ENCODE measurements around the gene FGF22. TPM values are rescaled to one million over a fixed set of nuclear protein-coding genes. Genes with fewer than 3 reads are reported as not detected.

Gene FGF22
- total and polyA plus RNA-seq, 2 of the 13 experiments (the other 11 are each of a cell fraction or from before 2014, with no cell fraction given): 0.24 TPM; not detected in 1

DNA sequence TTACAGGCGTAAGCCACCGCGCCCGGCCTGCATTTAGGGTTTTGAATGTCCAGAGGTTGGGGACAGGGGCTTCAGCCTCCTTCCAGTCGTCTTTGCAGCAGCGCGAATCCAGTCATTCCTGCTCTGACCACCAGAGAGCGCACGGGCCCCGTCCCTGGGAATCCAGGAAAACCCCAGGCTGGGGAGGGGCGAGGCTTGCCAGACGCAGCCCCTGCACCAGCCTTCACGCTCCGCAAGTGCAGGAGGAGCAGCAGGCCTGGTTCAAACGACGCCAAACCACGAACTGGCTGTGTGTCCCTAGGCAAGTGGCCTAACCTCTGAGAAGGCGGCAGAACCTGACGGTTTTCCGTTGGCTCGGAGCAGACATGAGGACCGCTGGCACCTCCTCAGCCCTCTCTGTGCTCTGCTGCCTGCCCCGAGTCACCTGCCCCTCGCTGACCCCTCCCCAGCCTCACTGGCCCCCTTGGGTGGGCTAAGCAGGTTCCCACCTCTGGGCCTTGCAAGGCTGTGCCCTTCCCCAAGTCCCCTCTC, 25.3 kb downstream of the FGF22 start (continued):
- TF ChIP-seq SMAD1 (CRISPR knock-in tag; IDR thresholded peaks at IDR 0.05; ENCODE audit: borderline replicate concordance, low read depth): peak; percentile 69; the same call in 1 of the 2 replicates
- TF ChIP-seq, protein P1, sequence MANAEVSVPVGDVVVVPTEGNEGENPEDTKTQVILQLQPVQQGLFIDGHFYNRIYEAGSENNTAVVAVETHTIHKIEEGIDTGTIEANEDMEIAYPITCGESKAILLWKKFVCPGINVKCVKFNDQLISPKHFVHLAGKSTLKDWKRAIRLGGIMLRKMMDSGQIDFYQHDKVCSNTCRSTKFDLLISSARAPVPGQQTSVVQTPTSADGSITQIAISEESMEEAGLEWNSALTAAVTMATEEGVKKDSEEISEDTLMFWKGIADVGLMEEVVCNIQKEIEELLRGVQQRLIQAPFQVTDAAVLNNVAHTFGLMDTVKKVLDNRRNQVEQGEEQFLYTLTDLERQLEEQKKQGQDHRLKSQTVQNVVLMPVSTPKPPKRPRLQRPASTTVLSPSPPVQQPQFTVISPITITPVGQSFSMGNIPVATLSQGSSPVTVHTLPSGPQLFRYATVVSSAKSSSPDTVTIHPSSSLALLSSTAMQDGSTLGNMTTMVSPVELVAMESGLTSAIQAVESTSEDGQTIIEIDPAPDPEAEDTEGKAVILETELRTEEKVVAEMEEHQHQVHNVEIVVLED (CRISPR knock-in tag; IDR thresholded peaks at IDR 0.05; ENCODE audit: borderline replicate concordance): peak; percentile 59; the same call in 1 of the 2 replicates
- TF ChIP-seq, protein P2, sequence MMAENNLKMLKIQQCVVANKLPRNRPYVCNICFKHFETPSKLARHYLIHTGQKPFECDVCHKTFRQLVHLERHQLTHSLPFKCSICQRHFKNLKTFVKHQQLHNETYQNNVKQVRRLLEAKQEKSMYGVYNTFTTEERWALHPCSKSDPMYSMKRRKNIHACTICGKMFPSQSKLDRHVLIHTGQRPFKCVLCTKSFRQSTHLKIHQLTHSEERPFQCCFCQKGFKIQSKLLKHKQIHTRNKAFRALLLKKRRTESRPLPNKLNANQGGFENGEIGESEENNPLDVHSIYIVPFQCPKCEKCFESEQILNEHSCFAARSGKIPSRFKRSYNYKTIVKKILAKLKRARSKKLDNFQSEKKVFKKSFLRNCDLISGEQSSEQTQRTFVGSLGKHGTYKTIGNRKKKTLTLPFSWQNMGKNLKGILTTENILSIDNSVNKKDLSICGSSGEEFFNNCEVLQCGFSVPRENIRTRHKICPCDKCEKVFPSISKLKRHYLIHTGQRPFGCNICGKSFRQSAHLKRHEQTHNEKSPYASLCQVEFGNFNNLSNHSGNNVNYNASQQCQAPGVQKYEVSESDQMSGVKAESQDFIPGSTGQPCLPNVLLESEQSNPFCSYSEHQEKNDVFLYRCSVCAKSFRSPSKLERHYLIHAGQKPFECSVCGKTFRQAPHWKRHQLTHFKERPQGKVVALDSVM (CRISPR knock-in tag; IDR thresholded peaks at IDR 0.05): no peak
- TF ChIP-seq, protein P3, sequence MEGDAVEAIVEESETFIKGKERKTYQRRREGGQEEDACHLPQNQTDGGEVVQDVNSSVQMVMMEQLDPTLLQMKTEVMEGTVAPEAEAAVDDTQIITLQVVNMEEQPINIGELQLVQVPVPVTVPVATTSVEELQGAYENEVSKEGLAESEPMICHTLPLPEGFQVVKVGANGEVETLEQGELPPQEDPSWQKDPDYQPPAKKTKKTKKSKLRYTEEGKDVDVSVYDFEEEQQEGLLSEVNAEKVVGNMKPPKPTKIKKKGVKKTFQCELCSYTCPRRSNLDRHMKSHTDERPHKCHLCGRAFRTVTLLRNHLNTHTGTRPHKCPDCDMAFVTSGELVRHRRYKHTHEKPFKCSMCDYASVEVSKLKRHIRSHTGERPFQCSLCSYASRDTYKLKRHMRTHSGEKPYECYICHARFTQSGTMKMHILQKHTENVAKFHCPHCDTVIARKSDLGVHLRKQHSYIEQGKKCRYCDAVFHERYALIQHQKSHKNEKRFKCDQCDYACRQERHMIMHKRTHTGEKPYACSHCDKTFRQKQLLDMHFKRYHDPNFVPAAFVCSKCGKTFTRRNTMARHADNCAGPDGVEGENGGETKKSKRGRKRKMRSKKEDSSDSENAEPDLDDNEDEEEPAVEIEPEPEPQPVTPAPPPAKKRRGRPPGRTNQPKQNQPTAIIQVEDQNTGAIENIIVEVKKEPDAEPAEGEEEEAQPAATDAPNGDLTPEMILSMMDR (CRISPR knock-in tag; IDR thresholded peaks at IDR 0.05): peak; percentile 98
- TF ChIP-seq SSRP1 (CRISPR knock-in tag; IDR thresholded peaks at IDR 0.05): no peak
- no peak for TF ChIP-seq SIX1 (CRISPR knock-in tag; IDR thresholded peaks at IDR 0.05; ENCODE audit: borderline replicate concordance)
- TF ChIP-seq, protein P4, sequence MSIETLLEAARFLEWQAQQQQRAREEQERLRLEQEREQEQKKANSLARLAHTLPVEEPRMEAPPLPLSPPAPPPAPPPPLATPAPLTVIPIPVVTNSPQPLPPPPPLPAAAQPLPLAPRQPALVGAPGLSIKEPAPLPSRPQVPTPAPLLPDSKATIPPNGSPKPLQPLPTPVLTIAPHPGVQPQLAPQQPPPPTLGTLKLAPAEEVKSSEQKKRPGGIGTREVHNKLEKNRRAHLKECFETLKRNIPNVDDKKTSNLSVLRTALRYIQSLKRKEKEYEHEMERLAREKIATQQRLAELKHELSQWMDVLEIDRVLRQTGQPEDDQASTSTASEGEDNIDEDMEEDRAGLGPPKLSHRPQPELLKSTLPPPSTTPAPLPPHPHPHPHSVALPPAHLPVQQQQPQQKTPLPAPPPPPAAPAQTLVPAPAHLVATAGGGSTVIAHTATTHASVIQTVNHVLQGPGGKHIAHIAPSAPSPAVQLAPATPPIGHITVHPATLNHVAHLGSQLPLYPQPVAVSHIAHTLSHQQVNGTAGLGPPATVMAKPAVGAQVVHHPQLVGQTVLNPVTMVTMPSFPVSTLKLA (IDR thresholded peaks at IDR 0.05): no peak
- TF ChIP-seq ZSCAN31 (CRISPR knock-in tag; IDR thresholded peaks at IDR 0.05; ENCODE audit: low read depth): peak; percentile 60; the same call in 1 of the 2 replicates
- no peak for TF ChIP-seq ATRX (CRISPR knock-in tag; IDR thresholded peaks at IDR 0.05; ENCODE audit: borderline replicate concordance)
- TF ChIP-seq, protein P5, sequence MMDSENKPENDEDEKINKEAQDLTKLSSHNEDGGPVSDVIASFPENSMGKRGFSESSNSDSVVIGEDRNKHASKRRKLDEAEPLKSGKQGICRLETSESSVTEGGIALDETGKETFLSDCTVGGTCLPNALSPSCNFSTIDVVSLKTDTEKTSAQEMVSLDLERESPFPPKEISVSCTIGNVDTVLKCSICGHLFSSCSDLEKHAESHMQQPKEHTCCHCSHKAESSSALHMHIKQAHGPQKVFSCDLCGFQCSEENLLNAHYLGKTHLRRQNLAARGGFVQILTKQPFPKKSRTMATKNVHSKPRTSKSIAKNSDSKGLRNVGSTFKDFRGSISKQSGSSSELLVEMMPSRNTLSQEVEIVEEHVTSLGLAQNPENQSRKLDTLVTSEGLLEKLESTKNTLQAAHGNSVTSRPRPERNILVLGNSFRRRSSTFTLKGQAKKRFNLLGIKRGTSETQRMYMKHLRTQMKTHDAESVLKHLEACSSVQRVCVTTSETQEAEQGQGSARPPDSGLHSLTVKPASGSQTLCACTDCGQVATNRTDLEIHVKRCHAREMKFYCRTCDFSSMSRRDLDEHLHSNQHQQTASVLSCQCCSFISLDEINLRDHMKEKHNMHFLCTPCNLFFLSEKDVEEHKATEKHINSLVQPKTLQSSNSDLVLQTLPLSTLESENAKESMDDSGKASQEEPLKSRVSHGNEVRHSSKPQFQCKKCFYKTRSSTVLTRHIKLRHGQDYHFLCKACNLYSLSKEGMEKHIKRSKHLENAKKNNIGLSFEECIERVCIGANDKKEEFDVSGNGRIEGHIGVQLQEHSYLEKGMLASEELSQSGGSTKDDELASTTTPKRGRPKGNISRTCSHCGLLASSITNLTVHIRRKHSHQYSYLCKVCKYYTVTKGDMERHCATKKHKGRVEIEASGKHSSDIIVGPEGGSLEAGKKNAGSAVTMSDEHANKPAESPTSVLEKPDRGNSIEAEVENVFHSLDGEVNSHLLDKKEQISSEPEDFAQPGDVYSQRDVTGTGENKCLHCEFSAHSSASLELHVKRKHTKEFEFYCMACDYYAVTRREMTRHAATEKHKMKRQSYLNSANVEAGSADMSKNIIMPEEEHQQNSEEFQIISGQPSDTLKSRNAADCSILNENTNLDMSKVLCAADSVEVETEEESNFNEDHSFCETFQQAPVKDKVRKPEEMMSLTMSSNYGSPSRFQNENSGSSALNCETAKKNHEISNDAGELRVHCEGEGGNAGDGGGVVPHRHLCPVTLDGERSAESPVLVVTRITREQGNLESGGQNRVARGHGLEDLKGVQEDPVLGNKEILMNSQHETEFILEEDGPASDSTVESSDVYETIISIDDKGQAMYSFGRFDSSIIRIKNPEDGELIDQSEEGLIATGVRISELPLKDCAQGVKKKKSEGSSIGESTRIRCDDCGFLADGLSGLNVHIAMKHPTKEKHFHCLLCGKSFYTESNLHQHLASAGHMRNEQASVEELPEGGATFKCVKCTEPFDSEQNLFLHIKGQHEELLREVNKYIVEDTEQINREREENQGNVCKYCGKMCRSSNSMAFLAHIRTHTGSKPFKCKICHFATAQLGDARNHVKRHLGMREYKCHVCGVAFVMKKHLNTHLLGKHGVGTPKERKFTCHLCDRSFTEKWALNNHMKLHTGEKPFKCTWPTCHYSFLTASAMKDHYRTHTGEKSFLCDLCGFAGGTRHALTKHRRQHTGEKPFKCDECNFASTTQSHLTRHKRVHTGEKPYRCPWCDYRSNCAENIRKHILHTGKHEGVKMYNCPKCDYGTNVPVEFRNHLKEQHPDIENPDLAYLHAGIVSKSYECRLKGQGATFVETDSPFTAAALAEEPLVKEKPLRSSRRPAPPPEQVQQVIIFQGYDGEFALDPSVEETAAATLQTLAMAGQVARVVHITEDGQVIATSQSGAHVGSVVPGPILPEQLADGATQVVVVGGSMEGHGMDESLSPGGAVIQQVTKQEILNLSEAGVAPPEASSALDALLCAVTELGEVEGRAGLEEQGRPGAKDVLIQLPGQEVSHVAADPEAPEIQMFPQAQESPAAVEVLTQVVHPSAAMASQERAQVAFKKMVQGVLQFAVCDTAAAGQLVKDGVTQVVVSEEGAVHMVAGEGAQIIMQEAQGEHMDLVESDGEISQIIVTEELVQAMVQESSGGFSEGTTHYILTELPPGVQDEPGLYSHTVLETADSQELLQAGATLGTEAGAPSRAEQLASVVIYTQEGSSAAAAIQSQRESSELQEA (CRISPR knock-in tag; IDR thresholded peaks at IDR 0.05; ENCODE audit: not compliant biosample characterization): no peak
- peak; percentile 88; the same call in 1 of the 2 replicates for TF ChIP-seq ARHGAP35 (CRISPR knock-in tag; IDR thresholded peaks at IDR 0.05; ENCODE audit: borderline replicate concordance)
- peak; percentile 85 for TF ChIP-seq BORCS8-MEF2B (CRISPR knock-in tag; IDR thresholded peaks at IDR 0.05)
- no peak for TF ChIP-seq RORA (CRISPR knock-in tag; IDR thresholded peaks at IDR 0.05)
